ENCODE data around the gene B4GALNT1.
"Not testable (repeated sequence)": the region's sequence is repeated elsewhere in the genome, so short reads cannot be mapped to it uniquely, and the experiment has no call there.

The B4GALNT1 gene

GRCh38 chr12:57620936-57621496 is 12.0 kb downstream of the B4GALNT1 start:
- DNase-seq (ENCODE audit: low read depth in 2 of 2), result no peak

GRCh38 chr12:57620245-57620935 is 12.6 kb downstream of the B4GALNT1 start:
- no peak for DNase-seq (ENCODE audit: low read depth in 2 of 2)

GRCh38 chr12:57619434-57620244 is 13.4 kb downstream of the B4GALNT1 start:
- DNase-seq (ENCODE audit: low read depth in 2 of 2), result no peak

GRCh38 chr12:57618966-57619433 is 14.0 kb downstream of the B4GALNT1 start:
- no peak for DNase-seq (ENCODE audit: low read depth in 2 of 2)

GRCh38 chr12:57618431-57618830 is 14.6 kb downstream of the B4GALNT1 start:
- not testable (repeated sequence) for DNase-seq (ENCODE audit: low read depth in 2 of 2)

- DNase-seq (ENCODE audit: low read depth in 2 of 2), result no peak
These were observed 15.1 kb downstream of the B4GALNT1 start for GRCh38 chr12:57617942-57618341.

GRCh38 chr12:57616383-57617101 is 16.5 kb downstream of the B4GALNT1 start:
- no peak for DNase-seq (ENCODE audit: low read depth in 2 of 2)

GRCh38 chr12:57615637-57616036 is 17.4 kb downstream of the B4GALNT1 start:
- no peak for DNase-seq (ENCODE audit: low read depth in 2 of 2)

GRCh38 chr12:57614948-57615500 is 18.0 kb downstream of the B4GALNT1 start:
- DNase-seq (ENCODE audit: low read depth in 2 of 2), result no peak

- DNase-seq (ENCODE audit: low read depth in 2 of 2), result no peak
These were observed 18.6 kb downstream of the B4GALNT1 start for GRCh38 chr12:57614178-57614947.

- DNase-seq (ENCODE audit: low read depth in 2 of 2), result no peak
These were observed 19.4 kb downstream of the B4GALNT1 start for GRCh38 chr12:57613427-57614109.

GRCh38 chr12:57612711-57613426 is 20.1 kb downstream of the B4GALNT1 start:
- no peak for DNase-seq (ENCODE audit: low read depth in 2 of 2)

GRCh38 chr12:57611827-57612710 is 20.9 kb downstream of the B4GALNT1 start:
- DNase-seq (ENCODE audit: low read depth in 2 of 2), result no peak

- DNase-seq (ENCODE audit: low read depth in 2 of 2), result no peak
These were observed 21.7 kb downstream of the B4GALNT1 start, which contains the start of gene ARHGEF25 for GRCh38 chr12:57611108-57611826. Gene ARHGEF25, plus strand, starts transcription at chr12:57611435. Its CDS starts 460 bp downstream, at chr12:57611895.

- no peak for DNase-seq (ENCODE audit: low read depth in 2 of 2)
These were observed 22.4 kb downstream of the B4GALNT1 start for GRCh38 chr12:57610554-57611107.

GRCh38 chr12:57609781-57610553 is 23.0 kb downstream of the B4GALNT1 start:
- no peak for DNase-seq (ENCODE audit: low read depth in 2 of 2)

Measured in stimulated activated CD8-positive, alpha-beta memory T cell treated with anti-CD3 and anti-CD28 coated beads, Interleukin-7, amount 100 ng/mL, for 1 hour (primary cell).